22Rv1 (cell line): ENCODE data around the gene OSM.
A peak's percentile ranks its signal among the peaks of the same experiment; 100 is the strongest.

ENCODE experiments used
- H3K27ac ChIP-seq: fragments of 450-650 bp; 2 replicates; pipeline ENCODE4 v1.5.1; 2017
- CTCF ChIP-seq: fragments of 450-650 bp; IDR thresholded peaks from 2 replicates; pipeline ENCODE4 v1.5.1; 2017; ENCODE audit warnings: mild to moderate bottlenecking
- ZFX ChIP-seq: fragments of 450-650 bp; IDR thresholded peaks from 2 replicates; pipeline ENCODE4 v1.6.1; 2017; ENCODE audit warnings: antibody characterized with exemption, borderline replicate concordance

Gene OSM

GRCh38 chr22:30305519-30305905, 38.9 kb upstream of the OSM start:
- TF ChIP-seq ZFX (no peak), CTCF (no peak)
- 0 out of 2 replicates have a peak overlapping the region, but pooled peaks have one; percentile 7 for H3K27ac ChIP-seq

- H3K27ac ChIP-seq: 0 out of 2 replicates have a peak overlapping the region, but pooled peaks have one; percentile 7
- TF ChIP-seq CTCF (no peak), ZFX (no peak)
Observed at GRCh38 chr22:30304495-30305244, 38.0 kb upstream of the OSM start.

GRCh38 chr22:30302810-30303138, 36.1 kb upstream of the OSM start:
- no peak overlapping the region for H3K27ac ChIP-seq

GRCh38 chr22:30301995-30302809, 35.6 kb upstream of the OSM start:
- H3K27ac ChIP-seq: no peak overlapping the region
- TF ChIP-seq ZFX: no peak
- no peak for TF ChIP-seq CTCF

More at GRCh38 chr22:30302810-30303138, 36.1 kb upstream of the OSM start:
- TF ChIP-seq ZFX: no peak
- no peak for TF ChIP-seq CTCF

GRCh38 chr22:30299322-30299721, 32.7 kb upstream of the OSM start:
- peak overlapping the region; percentile 77 for H3K27ac ChIP-seq
- no peak for TF ChIP-seq CTCF
- TF ChIP-seq ZFX: no peak

GRCh38 chr22:30297991-30298701, 31.5 kb upstream of the OSM start:
- H3K27ac ChIP-seq: peak overlapping the region; percentile 77
- TF ChIP-seq ZFX (no peak), CTCF (peak; percentile 68)
